Fibroblast of lung (primary cell): Measurements from ENCODE around the gene SV2A.

Experiments used
- CTCF ChIP-seq, 2 donors: IDR thresholded peaks in 1 of 2; conservative IDR thresholded peaks in 1 of 2; 1 replicate in 1 of 2; 2 replicates in 1 of 2; pipeline ENCODE4 v1.5.1; 2011 to 2012; ENCODE audit warnings: low read length in 2 of 2, control low read depth in 1 of 2, inconsistent platforms in 1 of 2, low read depth in 1 of 2, mild to moderate bottlenecking in 1 of 2
- EZH2 ChIP-seq: IDR thresholded peaks from 2 replicates; pipeline ENCODE4 v1.5.1; 2012; ENCODE audit warnings: low read length, control low read depth, mild to moderate bottlenecking; ENCODE audit errors: missing control alignments

- TF ChIP-seq CTCF (conservative IDR thresholded peaks at IDR 0.05 in 1 of 2, IDR thresholded peaks at IDR 0.05 in 1 of 2; ENCODE audit: low read depth in 1 of 2, low read length in 2 of 2) (no peak), EZH2 (no peak)
These were observed at the start of gene SV2A for GRCh38 chr1:149917571-149918144.
